HFFc6 (cell line): ENCODE results near the gene FXYD1. TPM values are rescaled to one million over a fixed set of nuclear protein-coding genes. Genes with fewer than 3 reads are reported as not detected.

ENCODE experiments used
- DNase-seq: peaks from one replicate; pipeline ENCODE4 v3.0.0-alpha.2; 2018
- H3K27ac Mint-ChIP-seq: 2 replicates; pipeline ENCODE4 v1.8.0; 2020; ENCODE audit warnings: mild to moderate bottlenecking, mixed read lengths
- H3K27me3 Mint-ChIP-seq: 2 replicates; pipeline ENCODE4 v1.8.0; 2021; ENCODE audit warnings: mild to moderate bottlenecking, moderate library complexity, mixed read lengths; ENCODE audit not compliant: insufficient read depth
- H3K36me3 Mint-ChIP-seq: 2 replicates; pipeline ENCODE4 v1.8.0; 2021; ENCODE audit warnings: low read depth, mixed read lengths
- H3K4me1 Mint-ChIP-seq: 2 replicates; pipeline ENCODE4 v1.8.0; 2020; ENCODE audit warnings: low read depth, mixed read lengths
- H3K4me3 Mint-ChIP-seq: 2 replicates; pipeline ENCODE4 v1.8.0; 2020; ENCODE audit warnings: mild to moderate bottlenecking, moderate library complexity, mixed read lengths
- H3K9me3 Mint-ChIP-seq: 2 replicates; pipeline ENCODE4 v1.8.0; 2020; ENCODE audit warnings: mild to moderate bottlenecking, mixed read lengths
- CTCF ChIP-seq: fragments of 200-600 bp; sonication (generic); IDR thresholded peaks from 2 replicates; pipeline ENCODE4 v1.5.0; 2021; ENCODE audit warnings: antibody characterized with exemption, mild to moderate bottlenecking
- total RNA-seq, 6 experiments: library from RNA; stranded (reverse); fragmentation: NEBNext Ultra II Directional; extraction: Animal tissue kit (Norgen Biotek cat#: 25700); gene quantifications; 2 replicates in 1 of 6; 3 replicates in 5 of 6; pipeline ENCODE4 v1.2.3, GENCODE V29; 2021

Gene FXYD1
- total RNA-seq, 6 experiments from 2014 or later: 0.92 to 2.7 (median 2.1) TPM; not detected in 1

- Mint-ChIP-seq H3K27ac (no peak overlapping the region; the same call in 1 of the 2 replicates), H3K4me1 (peaks cover 27% of the 10 kb centered on the region), H3K9me3 (peaks cover 49% of the 10 kb centered on the region), H3K27me3 (no peaks in the 10 kb centered on the region), H3K4me3 (no peak overlapping the region), H3K36me3 (peaks cover 92% of the 10 kb centered on the region)
- no peak for DNase-seq
- no peak for TF ChIP-seq CTCF
These were observed 22.8 kb downstream of the FXYD1 start for GRCh38 chr19:35161434-35161743.

GRCh38 chr19:35162471-35163326, 24.1 kb downstream of the FXYD1 start:
- peak overlapping the region; percentile 30; the same call in 1 of the 2 replicates for H3K27ac Mint-ChIP-seq
- H3K4me3 Mint-ChIP-seq: no peak overlapping the region
- peak; percentile 75 for DNase-seq

GRCh38 chr19:35164418-35164817, 25.8 kb downstream of the FXYD1 start:
- H3K27ac Mint-ChIP-seq: no peak overlapping the region
- TF ChIP-seq CTCF: no peak
- peaks cover 52% of the 10 kb centered on the region for H3K4me1 Mint-ChIP-seq
- no peaks in the 10 kb centered on the region; the same call in 1 of the 2 replicates for H3K27me3 Mint-ChIP-seq
- peaks cover 89% of the 10 kb centered on the region for H3K36me3 Mint-ChIP-seq
- peaks cover 56% of the 10 kb centered on the region for H3K9me3 Mint-ChIP-seq
- H3K4me3 Mint-ChIP-seq: no peak overlapping the region
- DNase-seq: no peak

More at GRCh38 chr19:35162471-35163326, 24.1 kb downstream of the FXYD1 start:
- H3K36me3 Mint-ChIP-seq: peaks cover 94% of the 10 kb centered on the region
- peaks cover 56% of the 10 kb centered on the region for H3K9me3 Mint-ChIP-seq
- H3K4me1 Mint-ChIP-seq: peaks cover 36% of the 10 kb centered on the region
- no peaks in the 10 kb centered on the region for H3K27me3 Mint-ChIP-seq
- no peak for TF ChIP-seq CTCF

GRCh38 chr19:35165200-35166058, 26.8 kb downstream of the FXYD1 start:
- Mint-ChIP-seq H3K9me3 (peaks cover 56% of the 10 kb centered on the region), H3K27me3 (no peaks in the 10 kb centered on the region; the same call in 1 of the 2 replicates), H3K36me3 (peaks cover 80% of the 10 kb centered on the region), H3K27ac (no peak overlapping the region), H3K4me1 (peaks cover 52% of the 10 kb centered on the region), H3K4me3 (no peak overlapping the region)
- DNase-seq: no peak
- no peak for TF ChIP-seq CTCF

GRCh38 chr19:35166100-35167063, 27.8 kb downstream of the FXYD1 start:
- no peak overlapping the region for H3K4me3 Mint-ChIP-seq
- H3K27me3 Mint-ChIP-seq: no peaks in the 10 kb centered on the region; the same call in 1 of the 2 replicates
- no peak for TF ChIP-seq CTCF
- H3K36me3 Mint-ChIP-seq: peaks cover 70% of the 10 kb centered on the region
- no peak for DNase-seq
- H3K4me1 Mint-ChIP-seq: peaks cover 52% of the 10 kb centered on the region
- H3K27ac Mint-ChIP-seq: no peak overlapping the region
- H3K9me3 Mint-ChIP-seq: peaks cover 53% of the 10 kb centered on the region
